DLD1 (cell line): ENCODE data around the gene RAB19.

Source experiments
- in situ Hi-C: cut with HindIII; loops from 2 replicates; pipeline ENCODE4 v1.10.0; 2017; ENCODE audit warnings: low sequenced_read_pairs

The RAB19 gene

GRCh38 chr7:140403878-140404564 lies at the start of gene RAB19:
RAB19 (plus strand) TSS chr7:140404058; CDS start chr7:140407647, 3,589 bp downstream.
- in situ Hi-C loops = no loop called here

DNA sequence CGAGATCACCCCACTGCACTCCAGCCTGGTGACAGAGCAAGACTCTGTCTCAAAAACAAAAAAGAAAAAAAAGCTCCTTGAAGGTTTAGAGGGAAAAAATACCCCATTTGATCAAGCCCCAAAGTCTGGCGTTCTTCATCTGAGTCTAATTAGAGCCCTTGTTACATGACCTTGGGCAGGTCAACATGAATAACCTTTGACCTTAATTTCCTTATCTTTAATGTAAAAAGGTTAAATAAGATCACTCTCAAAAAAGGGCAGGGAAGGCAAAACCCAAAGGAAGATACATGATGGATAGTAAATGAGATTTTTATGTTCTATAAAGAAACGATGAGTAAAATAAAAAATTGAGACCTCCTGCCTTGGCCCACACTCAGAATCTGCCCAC lies 45.8 kb upstream of the RAB19 start:
- in situ Hi-C loops = no loop called here

- in situ Hi-C loops = no loop called here
Measured at GRCh38 chr7:140358412-140359051, 45.3 kb upstream of the RAB19 start.

DNA sequence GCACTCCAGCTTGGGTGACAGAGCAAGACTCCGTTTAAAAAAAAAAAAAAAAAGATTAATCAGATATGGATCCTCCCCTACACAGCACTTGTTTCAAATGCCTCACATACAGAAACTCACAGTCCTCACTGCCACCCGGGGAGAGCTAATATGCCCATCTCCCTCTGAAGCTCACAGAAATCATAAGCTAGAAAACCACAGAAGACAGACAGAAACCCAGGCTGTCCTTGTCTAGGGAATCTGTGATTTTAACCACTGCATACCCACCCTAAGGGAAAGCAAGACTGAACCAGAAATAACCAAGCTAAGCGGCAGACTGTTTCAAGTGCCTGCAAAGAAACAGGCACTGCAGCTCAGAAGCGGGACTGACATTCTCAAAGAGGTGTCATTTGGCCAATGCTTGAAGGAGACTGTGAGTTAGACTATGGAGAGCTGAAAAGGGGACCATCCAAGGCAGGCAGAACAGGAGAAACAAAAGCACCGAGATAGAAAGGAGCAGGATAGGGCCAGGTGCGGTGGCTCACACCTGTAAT lies 43.1 kb upstream of the RAB19 start:
- in situ Hi-C loops = no loop called here

DNA sequence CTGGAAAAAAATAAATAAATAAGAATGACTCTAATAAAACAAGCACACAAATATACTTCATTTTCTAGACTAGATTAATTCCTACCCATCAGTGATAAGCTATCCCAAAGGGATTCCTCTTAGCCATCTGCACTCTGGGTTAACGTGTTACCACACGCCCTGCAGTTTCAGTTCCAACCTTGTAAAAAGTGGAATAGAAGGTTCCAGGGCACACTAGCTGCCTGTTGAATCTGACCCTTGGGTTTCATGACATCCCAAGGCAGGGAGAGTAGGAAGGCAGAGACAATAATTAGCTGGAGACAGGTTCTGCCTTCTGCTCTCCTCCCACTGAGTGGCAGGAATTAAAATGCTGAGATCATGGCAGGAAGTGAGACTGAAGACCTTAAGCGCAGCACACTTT lies 39.0 kb upstream of the RAB19 start:
- in situ Hi-C loops = no loop called here

GRCh38 chr7:140367528-140367927 lies 36.3 kb upstream of the RAB19 start:
- in situ Hi-C loops = no loop called here

GRCh38 chr7:140369294-140369693 lies 34.6 kb upstream of the RAB19 start:
- in situ Hi-C loops = no loop called here

DNA sequence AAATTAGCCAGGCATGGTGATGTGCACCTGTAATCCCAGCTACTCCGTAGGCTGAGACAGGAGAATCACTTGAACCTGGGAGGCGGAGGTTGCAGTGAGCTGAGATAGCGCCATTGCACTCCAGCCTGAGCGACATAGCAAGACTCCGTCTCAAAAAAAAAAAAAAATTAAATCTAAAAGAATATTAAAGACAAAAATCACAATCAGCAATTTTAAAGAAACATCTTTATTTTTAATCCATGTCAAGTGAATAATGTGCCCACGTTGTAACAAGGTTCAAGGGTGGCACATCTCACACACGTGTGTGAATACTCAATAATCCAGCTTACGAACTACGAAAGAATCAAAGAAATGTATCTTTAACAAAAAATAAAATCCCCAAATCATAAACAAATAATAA lies 28.5 kb upstream of the RAB19 start:
- in situ Hi-C loops = no loop called here

GRCh38 chr7:140375892-140376730 lies 27.7 kb upstream of the RAB19 start:
- in situ Hi-C loops = no loop called here

- in situ Hi-C loops = no loop called here
Measured at GRCh38 chr7:140383954-140384713, 19.7 kb upstream of the RAB19 start.

- in situ Hi-C loops = no loop called here
Measured at GRCh38 chr7:140384894-140385545, 18.8 kb upstream of the RAB19 start.

GRCh38 chr7:140389445-140389844 lies 14.4 kb upstream of the RAB19 start:
- in situ Hi-C loops = no loop called here

GRCh38 chr7:140390034-140390433 lies 13.8 kb upstream of the RAB19 start:
- in situ Hi-C loops = no loop called here

- in situ Hi-C loops = no loop called here
Measured at GRCh38 chr7:140390466-140391190, 13.2 kb upstream of the RAB19 start.

DNA sequence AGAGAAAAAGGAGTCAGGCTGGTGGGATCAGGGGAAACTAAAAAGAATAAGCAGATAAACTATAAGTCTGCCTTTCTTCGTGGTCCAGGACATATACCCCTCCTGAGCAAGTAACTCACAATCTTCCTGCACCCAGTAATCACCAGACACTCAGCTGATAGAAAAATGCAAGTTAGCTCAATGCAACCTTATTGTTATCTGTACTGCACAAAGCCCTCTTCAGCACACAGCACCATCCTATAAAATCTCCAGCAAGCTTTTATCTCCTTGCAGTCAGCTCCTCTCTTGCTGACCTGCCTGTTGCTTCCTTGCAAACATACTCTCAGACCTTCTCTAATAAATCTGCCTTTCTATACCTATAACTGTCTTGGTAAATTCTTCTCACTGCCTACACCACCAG lies 12.2 kb upstream of the RAB19 start:
- in situ Hi-C loops = no loop called here

DNA sequence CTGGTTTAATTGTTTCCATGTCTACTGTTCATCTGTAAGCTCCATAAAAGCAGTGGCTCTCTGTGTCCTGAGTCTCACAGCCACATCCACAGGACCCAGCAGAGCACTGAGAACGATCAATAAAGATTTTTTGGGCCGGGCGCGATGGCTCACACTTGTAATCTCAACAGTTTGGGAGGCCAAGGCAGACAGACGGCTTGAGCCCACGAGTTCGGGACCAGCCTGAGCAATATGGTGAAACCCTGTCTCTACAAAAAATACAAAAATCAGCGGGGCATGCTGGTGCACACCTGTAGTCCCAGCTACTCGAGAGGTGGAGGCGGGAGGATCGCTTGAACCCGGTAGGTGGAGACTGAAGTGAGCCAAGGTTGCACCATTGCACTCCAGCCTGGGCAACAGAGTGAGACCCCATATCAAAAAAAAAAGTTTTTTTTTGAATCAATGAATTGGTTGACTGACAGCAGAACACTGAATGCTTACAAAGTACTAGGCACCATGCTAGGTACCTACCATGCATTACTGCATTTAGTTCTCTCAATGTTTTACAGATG lies 10.0 kb upstream of the RAB19 start:
- in situ Hi-C loops = no loop called here

DNA sequence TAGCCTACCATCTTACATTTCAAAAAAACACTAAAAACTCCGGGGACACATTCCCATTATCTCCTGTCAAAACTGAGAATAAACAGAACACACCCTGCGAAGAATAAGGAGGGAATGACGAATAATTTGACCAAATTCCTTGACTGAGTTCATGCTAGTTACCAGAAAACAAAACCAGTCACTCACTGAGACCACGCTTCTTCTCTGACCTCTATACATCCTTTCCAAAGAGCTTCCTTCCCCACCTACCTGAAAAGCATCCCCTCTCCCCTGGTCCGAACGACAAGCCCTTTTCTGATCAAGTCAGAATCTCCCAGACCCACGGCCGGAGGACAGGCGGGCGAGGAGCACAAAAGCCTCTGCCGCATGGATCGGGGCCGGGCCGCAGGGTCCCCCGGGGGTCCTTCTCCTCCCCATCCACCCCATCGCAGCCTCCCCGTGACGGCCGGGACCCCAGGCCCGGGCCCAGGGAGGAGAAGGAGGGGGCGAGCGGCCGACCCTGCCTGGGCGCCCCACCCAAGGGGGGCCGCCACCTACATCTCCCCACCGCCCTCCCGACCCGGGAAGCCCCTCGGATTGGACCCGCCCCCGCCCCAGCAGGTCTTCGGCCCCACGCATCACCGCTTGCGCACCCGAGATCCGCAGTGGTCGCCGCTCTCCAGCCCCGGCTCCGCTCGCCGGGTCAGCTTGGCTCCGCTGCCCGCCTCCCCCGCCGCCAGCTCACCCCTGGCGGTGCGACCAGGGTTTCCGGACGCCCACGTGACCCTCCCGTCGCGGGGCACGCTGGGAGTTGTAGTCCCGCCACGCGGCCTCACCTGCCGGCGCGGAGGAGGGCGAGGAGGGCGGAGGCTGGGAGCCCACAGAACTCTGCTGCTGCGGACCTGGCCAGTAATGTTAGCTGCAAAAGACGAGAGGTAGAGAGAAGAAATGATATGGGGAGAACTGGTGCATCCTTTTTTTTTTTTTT lies 5.8 kb upstream of the RAB19 start, which contains the start of gene SLC37A3:
SLC37A3 (minus strand) TSS at position 747 of the 967 bp plus-strand sequence. CDS start 16,004 bp downstream, outside the sequence.
- in situ Hi-C loops = no loop called here

DNA sequence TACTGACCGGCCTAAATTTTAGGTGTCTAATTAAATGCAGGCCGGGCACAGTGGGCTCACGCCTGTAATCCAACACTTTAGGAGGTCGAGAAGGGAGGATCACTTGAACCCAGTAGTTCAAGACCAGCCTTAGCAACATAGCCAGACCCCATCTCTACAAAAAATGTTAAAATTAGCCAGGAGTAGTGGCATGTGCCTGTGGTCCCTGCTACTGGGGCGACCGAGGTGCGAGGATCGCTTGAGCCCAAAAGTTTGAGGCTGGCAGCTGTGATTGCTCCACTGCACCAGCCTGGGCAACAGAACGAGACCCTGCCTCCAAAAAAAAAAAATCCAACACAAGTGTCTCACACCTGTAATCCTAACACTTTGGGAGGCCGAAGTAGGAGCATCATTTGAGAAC lies 5.0 kb upstream of the RAB19 start:
- in situ Hi-C loops = no loop called here
